ENCODE results near the gene CACNA1I. TPM values are rescaled to one million over a fixed set of nuclear protein-coding genes. Genes with fewer than 3 reads are reported as not detected.
A peak's percentile ranks its signal among the peaks of the same experiment; 100 is the strongest.

Gene CACNA1I
- total RNA-seq, 2 donors from 2014 or later = 20.3 to 27.9 TPM

DNA sequence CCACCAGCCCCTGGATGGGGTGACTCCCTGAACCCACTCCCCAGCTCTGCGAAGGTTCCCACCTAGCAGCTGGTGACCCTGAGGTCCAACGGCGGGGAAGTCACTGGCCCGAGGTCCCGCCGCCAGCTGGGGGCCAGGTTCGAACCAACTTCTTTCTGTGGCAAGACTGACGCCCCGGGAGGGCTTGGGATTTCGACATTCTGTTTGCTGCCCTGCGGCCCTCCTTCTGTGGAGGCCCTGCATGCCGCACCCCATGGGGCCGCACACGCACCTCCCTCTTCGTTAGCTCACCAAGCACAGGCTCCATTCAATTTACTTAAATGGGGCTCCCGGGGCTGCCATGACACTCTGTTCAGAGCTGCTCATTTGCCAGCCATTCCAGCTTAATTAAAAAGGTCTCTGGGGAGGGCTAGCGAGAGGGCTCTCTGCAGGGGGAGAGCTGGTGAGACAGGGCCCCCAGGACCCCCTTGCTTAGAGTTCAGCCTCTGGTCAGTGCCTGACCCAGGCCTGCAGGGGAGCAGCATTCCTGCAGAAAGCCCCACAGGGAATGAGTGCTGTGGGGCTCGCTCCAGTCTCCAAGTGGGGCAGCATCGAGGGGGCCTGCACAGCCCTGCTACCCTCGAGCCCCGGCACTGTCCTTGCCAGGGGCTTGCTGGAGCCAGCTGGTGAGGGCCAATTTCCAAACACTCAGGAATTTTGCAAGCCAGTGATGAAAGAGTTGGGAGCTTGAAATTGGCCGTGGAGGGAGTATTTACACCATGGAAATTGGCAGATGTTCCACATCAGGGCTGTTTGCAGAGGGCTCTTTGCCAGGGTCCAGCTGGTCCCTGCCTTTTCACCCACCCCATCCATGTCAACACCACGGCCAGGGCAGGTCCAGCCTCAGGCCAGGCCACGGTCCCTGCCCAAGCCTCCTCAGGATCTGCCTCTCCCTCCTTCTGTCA lies 80.8 kb downstream of the CACNA1I start:
- no peak for DNase-seq

DNA sequence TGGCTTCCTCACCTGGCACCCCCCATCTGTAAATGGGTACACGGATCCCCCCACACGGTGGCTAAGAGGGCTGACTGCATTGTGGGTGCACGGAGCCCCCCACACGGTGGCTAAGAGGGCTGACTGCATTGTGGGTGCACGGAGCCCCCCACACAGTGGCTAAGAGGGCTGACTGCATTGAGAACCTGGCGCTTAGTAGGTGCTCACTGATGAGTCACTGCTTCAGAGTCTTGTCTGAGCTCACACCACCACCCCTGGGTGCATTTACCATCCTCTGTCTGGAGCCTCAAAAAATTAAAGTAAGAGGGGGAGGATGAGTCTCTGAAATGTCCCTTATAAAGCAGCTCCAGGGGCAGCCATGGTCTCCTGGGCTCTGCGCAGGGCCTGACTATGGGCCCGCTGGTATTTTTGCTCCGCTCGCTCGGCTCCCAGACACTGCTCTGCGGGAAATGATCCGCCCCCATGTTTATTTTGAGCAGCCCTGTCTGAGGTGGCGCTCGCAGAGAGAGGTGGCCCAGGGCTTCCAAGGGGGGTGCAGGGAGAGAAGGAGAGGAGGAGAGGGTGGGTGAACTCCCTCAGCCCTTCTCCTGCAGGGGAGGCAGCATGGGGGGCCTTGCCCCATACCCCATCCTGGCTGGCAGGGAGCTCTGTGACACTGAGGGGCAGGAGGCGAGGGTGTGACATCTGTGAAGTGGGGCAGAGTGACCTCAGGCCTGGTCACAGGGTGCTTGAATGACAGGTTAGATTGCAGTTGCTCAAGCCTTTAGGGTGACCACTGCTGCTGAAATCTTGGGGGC lies 82.6 kb downstream of the CACNA1I start:
- Mint-ChIP-seq H3K36me3 (ENCODE audit: low read depth) (no peaks in the 10 kb centered on the region), H3K4me1 (peaks cover 17% of the 10 kb centered on the region), H3K27me3 (no peaks in the 10 kb centered on the region), H3K27ac (no peak overlapping the region), H3K4me3 (no peak overlapping the region)
- ATAC-seq (no peak), DNase-seq (no peak)
- H3K9me3 ChIP-seq (ENCODE audit: control insufficient read depth, low read length, poor library complexity, severe bottlenecking) = no peaks in the 10 kb centered on the region

More for the DNA sequence above, 80.8 kb downstream of the CACNA1I start:
- H3K4me1 Mint-ChIP-seq = peaks cover 11% of the 10 kb centered on the region
- no peaks in the 10 kb centered on the region for H3K27me3 Mint-ChIP-seq
- H3K4me3 Mint-ChIP-seq = no peak overlapping the region
- peak overlapping the region; percentile 51 for H3K27ac Mint-ChIP-seq
- no peaks in the 10 kb centered on the region for H3K9me3 ChIP-seq (ENCODE audit: control insufficient read depth, low read length, poor library complexity, severe bottlenecking)
- no peak for ATAC-seq
- no peaks in the 10 kb centered on the region for H3K36me3 Mint-ChIP-seq (ENCODE audit: low read depth)

DNA sequence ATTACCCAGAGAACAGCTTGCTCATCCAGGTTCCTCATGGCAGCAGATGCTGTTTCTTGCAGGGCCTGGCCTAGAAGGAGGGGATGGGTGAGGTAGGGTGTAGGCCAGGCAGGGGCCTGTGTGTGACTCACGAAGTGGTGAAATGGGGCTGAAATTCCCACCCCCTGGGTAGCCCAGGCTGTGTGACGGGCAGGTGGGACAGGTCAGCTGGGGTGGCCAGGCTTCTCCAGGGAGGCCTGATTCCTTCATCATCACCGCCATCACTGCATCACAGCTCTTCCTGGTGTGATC lies 83.2 kb downstream of the CACNA1I start:
- Mint-ChIP-seq H3K4me1 (peaks cover 23% of the 10 kb centered on the region), H3K27me3 (no peaks in the 10 kb centered on the region), H3K4me3 (no peak overlapping the region), H3K36me3 (ENCODE audit: low read depth) (no peaks in the 10 kb centered on the region), H3K27ac (no peak overlapping the region)
- no peak for DNase-seq
- ATAC-seq = no peak
- H3K9me3 ChIP-seq (ENCODE audit: control insufficient read depth, low read length, poor library complexity, severe bottlenecking) = no peaks in the 10 kb centered on the region

DNA sequence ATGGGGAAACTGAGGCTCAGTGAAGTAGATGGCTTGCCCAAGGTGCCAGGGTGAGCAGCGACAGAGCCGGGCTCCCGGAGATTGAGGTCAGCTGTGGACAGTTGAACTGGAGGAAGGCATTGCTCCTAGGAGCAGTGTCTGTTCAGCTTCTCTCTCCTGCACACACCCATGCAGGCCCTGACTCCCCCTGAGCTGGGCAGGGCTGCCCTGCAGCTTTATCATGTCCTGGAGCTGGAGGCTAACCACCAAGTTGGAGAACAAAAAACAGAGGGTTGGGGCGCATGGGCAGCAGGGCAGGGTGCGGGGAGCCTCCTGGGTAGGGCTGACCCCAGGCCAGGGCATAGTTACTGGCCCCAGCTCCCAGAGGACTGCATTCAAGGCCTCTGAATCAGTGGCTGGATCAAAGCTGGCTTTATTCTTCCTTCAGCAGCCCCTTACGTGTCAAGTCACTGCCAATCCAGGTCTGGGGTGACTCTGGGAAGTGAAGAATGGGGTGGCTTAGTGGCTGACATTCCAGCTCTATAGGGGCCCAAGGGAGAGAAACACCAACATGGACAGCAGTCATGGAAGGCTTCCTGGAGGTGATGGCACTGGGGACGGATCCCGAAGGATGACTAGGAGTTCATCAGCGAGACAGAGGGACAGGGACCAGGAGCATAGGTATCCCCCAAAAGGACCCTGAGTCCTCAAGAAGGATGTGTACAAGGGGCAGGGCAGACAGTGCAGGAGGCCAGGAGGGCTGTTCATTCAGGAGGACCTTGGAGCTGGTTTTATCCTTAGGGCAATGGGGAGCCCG lies 83.8 kb downstream of the CACNA1I start:
- Mint-ChIP-seq H3K36me3 (ENCODE audit: low read depth) (no peaks in the 10 kb centered on the region), H3K4me3 (no peak overlapping the region), H3K4me1 (peaks cover 26% of the 10 kb centered on the region), H3K27ac (no peak overlapping the region), H3K27me3 (no peaks in the 10 kb centered on the region)
- DNase-seq = no peak
- no peak for ATAC-seq
- H3K9me3 ChIP-seq (ENCODE audit: control insufficient read depth, low read length, poor library complexity, severe bottlenecking) = no peaks in the 10 kb centered on the region

DNA sequence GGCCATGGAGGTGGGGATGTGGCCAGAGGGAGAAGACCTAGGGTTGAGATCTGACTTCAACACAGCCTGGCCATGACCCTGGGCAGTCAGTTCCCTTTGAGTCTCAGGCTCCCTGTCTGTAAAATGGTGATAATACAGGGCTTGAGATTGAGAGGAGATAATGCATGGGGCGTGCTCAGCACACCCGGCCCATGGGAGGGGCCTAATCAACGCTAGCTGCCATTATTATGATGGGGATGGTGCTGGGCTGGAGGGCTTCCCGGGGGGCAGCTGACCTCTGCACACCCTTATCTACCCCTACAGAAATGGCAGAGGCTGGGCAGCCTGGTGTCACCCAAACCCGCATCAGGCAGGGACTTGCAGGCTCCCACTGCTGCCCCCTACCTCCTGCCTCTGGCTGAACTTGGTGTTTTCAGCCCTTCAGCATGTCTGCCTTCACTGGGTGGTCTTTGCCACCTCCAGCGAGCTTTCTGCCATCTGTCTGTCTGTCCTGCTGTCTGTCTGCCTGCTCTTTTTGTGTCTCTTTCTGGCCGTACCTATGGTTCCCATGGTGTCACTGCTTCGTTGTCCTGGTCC lies 84.5 kb downstream of the CACNA1I start:
- Mint-ChIP-seq H3K4me1 (peaks cover 32% of the 10 kb centered on the region), H3K27ac (peak overlapping the region; percentile 74), H3K4me3 (no peak overlapping the region), H3K27me3 (no peaks in the 10 kb centered on the region), H3K36me3 (ENCODE audit: low read depth) (no peaks in the 10 kb centered on the region)
- ATAC-seq (no peak), DNase-seq (no peak)
- no peaks in the 10 kb centered on the region for H3K9me3 ChIP-seq (ENCODE audit: control insufficient read depth, low read length, poor library complexity, severe bottlenecking)

DNA sequence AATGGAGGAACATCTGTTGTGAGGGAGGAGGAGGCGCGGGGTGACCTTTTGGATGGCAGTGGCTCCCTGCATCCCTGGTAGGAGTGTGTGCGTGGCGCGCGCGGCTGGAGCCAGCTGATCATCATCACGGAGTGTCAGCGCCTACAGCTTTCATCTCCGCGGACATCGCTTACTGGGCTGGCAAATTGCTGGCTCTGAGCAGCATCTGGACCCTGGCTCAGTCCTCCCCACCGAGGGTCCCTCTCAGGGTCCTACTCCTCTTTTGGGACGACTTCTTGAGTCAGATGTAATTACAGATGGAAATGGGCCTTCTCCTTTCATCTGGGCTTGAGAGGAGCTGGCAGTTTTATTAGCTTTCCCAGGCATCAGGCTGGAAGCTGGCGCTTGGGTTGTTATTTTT lies 85.3 kb downstream of the CACNA1I start:
- Mint-ChIP-seq H3K27ac (peak overlapping the region; percentile 74), H3K27me3 (no peaks in the 10 kb centered on the region), H3K4me3 (no peak overlapping the region), H3K4me1 (peaks cover 36% of the 10 kb centered on the region), H3K36me3 (ENCODE audit: low read depth) (peaks cover under 1% of the 10 kb centered on the region)
- no peaks in the 10 kb centered on the region for H3K9me3 ChIP-seq (ENCODE audit: control insufficient read depth, low read length, poor library complexity, severe bottlenecking)
- no peak for DNase-seq
- ATAC-seq = no peak

DNA sequence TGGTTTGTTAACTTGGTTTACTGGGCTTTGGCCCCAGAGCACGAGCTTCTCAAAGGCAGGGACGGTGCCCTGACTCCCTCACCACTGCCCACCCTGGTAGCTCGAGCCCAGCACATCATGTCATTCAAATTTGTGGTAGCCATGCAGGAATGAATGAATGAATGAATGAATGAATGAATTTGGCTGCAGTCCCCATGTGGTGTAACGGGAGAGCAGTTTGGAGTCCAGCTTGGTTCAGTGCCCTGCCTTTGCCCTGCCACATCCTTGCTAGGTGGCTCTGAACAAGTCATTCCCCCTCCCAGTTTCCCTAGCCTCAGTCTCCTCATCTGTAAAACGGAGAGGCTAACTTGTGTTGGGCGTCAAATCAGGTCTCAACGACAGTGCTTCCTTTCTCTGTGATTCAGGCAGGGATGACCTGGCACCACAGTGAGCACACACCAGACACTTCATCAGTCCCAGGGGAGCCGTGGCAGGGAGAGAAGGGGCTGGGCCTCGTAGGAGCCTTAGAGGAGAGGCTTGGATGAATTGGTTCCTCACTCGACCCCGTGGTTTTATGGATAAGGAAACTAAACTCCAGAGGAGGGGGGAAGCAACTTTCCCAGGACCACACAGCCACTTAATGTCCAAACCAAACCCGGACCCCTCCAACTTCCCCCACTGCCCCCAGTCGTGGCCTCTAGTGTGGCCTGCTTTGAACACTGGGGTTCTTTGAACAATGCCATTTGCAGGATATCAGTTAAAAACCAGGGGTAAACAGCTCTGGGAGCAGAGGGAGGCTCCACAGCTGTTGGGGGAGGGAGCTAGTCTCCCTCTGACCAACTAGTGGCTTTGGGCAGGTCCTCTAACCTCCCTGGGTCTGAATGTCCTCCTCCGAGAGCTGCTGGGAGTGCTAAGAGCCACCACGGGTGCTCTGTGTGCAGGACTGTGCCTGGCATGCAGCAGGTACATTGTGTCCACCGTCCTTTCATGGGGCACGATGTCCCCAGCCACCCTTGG lies 86.2 kb downstream of the CACNA1I start:
- Mint-ChIP-seq H3K4me3 (no peak overlapping the region), H3K27ac (peak overlapping the region; percentile 74), H3K36me3 (ENCODE audit: low read depth) (peaks cover 3% of the 10 kb centered on the region), H3K4me1 (peaks cover 42% of the 10 kb centered on the region), H3K27me3 (no peaks in the 10 kb centered on the region)
- DNase-seq = no peak
- ATAC-seq = no peak
- H3K9me3 ChIP-seq (ENCODE audit: control insufficient read depth, low read length, poor library complexity, severe bottlenecking) = no peaks in the 10 kb centered on the region

DNA sequence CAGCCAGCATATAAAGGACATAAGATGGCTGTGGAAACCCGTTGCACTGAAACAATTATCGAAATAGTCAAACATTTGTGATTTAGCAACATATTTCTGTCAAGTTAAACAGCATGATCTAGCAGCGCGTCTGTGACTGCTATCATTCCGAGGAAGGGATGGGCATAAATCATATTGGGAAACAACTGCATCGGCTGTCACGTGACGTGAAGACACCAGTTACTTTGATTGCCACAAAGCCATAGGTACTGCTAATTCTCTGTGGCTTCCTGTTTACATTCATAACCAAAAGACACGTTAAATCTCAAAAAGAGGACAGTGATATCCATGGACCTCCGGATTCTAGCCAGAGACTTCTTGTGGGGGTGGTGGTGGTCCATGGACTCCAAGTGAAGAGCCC lies 87.8 kb downstream of the CACNA1I start:
- no peaks in the 10 kb centered on the region for H3K9me3 ChIP-seq (ENCODE audit: control insufficient read depth, low read length, poor library complexity, severe bottlenecking)
- H3K4me3 Mint-ChIP-seq = peak overlapping the region; percentile 86
- H3K4me1 Mint-ChIP-seq = peaks cover 52% of the 10 kb centered on the region
- peaks cover 3% of the 10 kb centered on the region for H3K36me3 Mint-ChIP-seq (ENCODE audit: low read depth)
- DNase-seq = no peak
- peak overlapping the region; percentile 92 for H3K27ac Mint-ChIP-seq
- ATAC-seq = peak; percentile 65
- no peaks in the 10 kb centered on the region for H3K27me3 Mint-ChIP-seq

DNA sequence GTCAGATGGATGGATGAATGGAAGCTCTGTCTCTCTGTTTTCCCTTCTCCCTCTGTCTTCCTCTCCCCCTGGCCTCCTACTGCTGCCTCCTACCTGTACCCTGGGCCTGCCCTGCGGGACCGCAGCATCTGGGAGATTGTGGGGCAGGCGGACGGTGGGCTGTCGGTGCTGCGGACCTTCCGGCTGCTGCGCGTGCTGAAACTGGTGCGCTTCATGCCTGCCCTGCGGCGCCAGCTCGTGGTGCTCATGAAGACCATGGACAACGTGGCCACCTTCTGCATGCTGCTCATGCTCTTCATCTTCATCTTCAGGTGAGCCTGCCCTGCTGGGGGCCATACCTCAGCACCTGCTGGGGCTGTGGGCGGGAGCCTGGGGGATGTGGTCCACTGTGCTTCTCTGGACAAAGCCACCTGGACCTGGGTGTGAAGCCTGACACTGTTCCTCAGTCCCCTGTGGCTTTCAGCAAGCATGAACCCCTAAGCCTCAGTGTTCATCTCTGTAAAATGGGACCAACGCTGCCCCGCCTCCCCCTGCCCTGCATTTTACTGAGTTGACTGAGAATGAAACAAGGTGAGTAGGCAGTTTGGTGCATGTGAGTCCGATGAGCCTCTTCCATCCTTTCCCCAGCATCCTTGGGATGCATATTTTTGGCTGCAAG lies 88.4 kb downstream of the CACNA1I start:
- no peaks in the 10 kb centered on the region for H3K9me3 ChIP-seq (ENCODE audit: control insufficient read depth, low read length, poor library complexity, severe bottlenecking)
- H3K27ac Mint-ChIP-seq = peak overlapping the region; percentile 92
- H3K36me3 Mint-ChIP-seq (ENCODE audit: low read depth) = peaks cover 3% of the 10 kb centered on the region
- no peaks in the 10 kb centered on the region for H3K27me3 Mint-ChIP-seq
- ATAC-seq = no peak
- peak overlapping the region; percentile 86 for H3K4me3 Mint-ChIP-seq
- no peak for DNase-seq
- peaks cover 52% of the 10 kb centered on the region for H3K4me1 Mint-ChIP-seq

DNA sequence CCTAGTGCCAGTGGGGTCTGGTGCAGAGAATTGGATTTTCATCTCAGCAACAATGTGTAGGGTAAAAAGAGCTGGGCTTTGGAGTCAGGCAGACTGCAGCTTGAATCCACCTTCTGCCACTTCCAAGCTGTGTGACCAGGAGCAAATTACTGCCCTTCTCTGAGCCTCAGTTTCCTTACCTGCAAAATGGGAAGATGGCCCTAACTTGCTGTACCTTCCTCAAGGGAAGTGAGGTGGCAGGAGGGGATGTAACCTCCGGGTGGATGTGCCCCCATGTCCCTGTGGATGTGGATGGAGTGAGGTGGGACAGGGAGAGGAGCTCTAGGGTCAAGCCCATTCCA lies 90.9 kb downstream of the CACNA1I start:
- Mint-ChIP-seq H3K4me1 (peaks cover 43% of the 10 kb centered on the region), H3K4me3 (peak overlapping the region; percentile 86), H3K36me3 (ENCODE audit: low read depth) (peaks cover 7% of the 10 kb centered on the region), H3K27me3 (no peaks in the 10 kb centered on the region), H3K27ac (peak overlapping the region; percentile 92)
- ATAC-seq (no peak), DNase-seq (no peak)
- H3K9me3 ChIP-seq (ENCODE audit: control insufficient read depth, low read length, poor library complexity, severe bottlenecking) = no peaks in the 10 kb centered on the region

DNA sequence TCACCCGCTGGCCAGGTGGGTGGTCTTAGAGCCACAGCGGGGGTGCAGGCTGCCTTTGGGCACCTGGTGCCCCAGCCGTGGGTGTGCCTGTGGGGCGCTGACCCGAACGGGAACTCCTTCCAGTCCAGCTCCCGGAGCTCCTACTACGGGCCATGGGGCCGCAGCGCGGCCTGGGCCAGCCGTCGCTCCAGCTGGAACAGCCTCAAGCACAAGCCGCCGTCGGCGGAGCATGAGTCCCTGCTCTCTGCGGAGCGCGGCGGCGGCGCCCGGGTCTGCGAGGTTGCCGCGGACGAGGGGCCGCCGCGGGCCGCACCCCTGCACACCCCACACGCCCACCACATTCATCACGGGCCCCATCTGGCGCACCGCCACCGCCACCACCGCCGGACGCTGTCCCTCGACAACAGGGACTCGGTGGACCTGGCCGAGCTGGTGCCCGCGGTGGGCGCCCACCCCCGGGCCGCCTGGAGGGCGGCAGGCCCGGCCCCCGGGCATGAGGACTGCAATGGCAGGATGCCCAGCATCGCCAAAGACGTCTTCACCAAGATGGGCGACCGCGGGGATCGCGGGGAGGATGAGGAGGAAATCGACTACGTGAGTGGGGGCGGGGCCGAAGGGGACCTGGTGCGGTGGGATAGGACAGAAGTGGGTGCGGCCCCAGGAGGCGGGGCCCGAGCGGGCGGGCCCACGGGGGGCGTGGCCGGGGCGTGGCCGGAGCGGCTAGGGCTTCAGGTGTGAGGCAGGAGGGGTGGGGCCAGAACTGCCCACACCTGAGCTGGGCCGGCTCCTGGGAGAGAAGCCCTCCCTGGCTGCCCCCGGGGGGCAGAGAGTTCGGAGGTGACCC lies 91.5 kb downstream of the CACNA1I start:
- Mint-ChIP-seq H3K4me3 (peak overlapping the region; percentile 86), H3K27me3 (no peaks in the 10 kb centered on the region), H3K27ac (peak overlapping the region; percentile 37), H3K36me3 (ENCODE audit: low read depth) (peaks cover 7% of the 10 kb centered on the region), H3K4me1 (peaks cover 43% of the 10 kb centered on the region)
- H3K9me3 ChIP-seq (ENCODE audit: control insufficient read depth, low read length, poor library complexity, severe bottlenecking) = no peaks in the 10 kb centered on the region
- DNase-seq = peak; percentile 77 to 78 (median 77)
- peak; percentile 88 for ATAC-seq
